Natural killer cell (primary cell): ENCODE measurements around the gene PTPRN2. TPM values are rescaled to one million over a fixed set of nuclear protein-coding genes. Genes with fewer than 3 reads are reported as not detected.

ENCODE experiments used
- ATAC-seq, 3 donors: fragments of 150-1000 bp in 2 of 3; fragments of 200-7000 bp in 1 of 3; cut with Tn5 transposase; 1 replicate in 1 of 3; 2 replicates in 2 of 3; pipeline ENCODE4 v1.10.0; 2021; ENCODE audit warnings: mild to moderate bottlenecking in 2 of 3, moderate library complexity in 2 of 3
- DNase-seq, 2 donors: peaks; one replicate each; pipeline versions ENCODE4 v3.0.0 to v3.0.0-alpha.2; 2013 to 2021; ENCODE audit warnings: mixed read lengths in 1 of 2
- H3K27ac ChIP-seq: one replicate; pipeline ENCODE4 v1.5.1; 2013; ENCODE audit warnings: mild to moderate bottlenecking, low read length
- H3K27me3 ChIP-seq: one replicate; pipeline ENCODE4 v1.6.1; 2013; ENCODE audit warnings: low read length; ENCODE audit not compliant: control insufficient read depth, insufficient read depth
- H3K36me3 ChIP-seq: one replicate; pipeline ENCODE4 v1.6.1; 2013; ENCODE audit warnings: low read length; ENCODE audit not compliant: control insufficient read depth, insufficient read depth
- H3K4me1 ChIP-seq: one replicate; pipeline ENCODE4 v1.6.1; 2013; ENCODE audit warnings: low read length; ENCODE audit not compliant: control insufficient read depth, insufficient read depth
- H3K4me3 ChIP-seq: one replicate; pipeline ENCODE4 v1.5.1; 2013; ENCODE audit warnings: low read length
- H3K9me3 ChIP-seq: one replicate; pipeline ENCODE4 v1.6.1; 2013; ENCODE audit warnings: low read length; ENCODE audit not compliant: control insufficient read depth, insufficient read depth
- H3K27ac Mint-ChIP-seq, 2 donors: one replicate each; pipeline ENCODE4 v1.8.0; 2022; ENCODE audit warnings: mild to moderate bottlenecking in 2 of 2, mixed read lengths in 2 of 2, moderate library complexity in 1 of 2
- H3K27me3 Mint-ChIP-seq, 2 donors: one replicate each; pipeline ENCODE4 v1.8.0; 2022; ENCODE audit warnings: low read depth in 2 of 2, mixed read lengths in 2 of 2
- H3K36me3 Mint-ChIP-seq: one replicate; pipeline ENCODE4 v1.8.0; 2022; ENCODE audit warnings: mixed read lengths
- H3K4me1 Mint-ChIP-seq, 2 donors: one replicate each; pipeline ENCODE4 v1.8.0; 2022; ENCODE audit warnings: mixed read lengths in 2 of 2
- H3K4me3 Mint-ChIP-seq: one replicate; pipeline ENCODE4 v1.8.0; 2022; ENCODE audit warnings: mild to moderate bottlenecking, moderate library complexity, mixed read lengths
- H3K9me3 Mint-ChIP-seq, 2 donors: one replicate each; pipeline ENCODE4 v1.8.0; 2022; ENCODE audit warnings: mixed read lengths in 2 of 2
- CTCF ChIP-seq: fragments of 200-600 bp; IDR thresholded peaks from one replicate; pipeline ENCODE4 v1.8.0; 2022; ENCODE audit warnings: antibody characterized with exemption
- WGBS: methylation state at CpG from one replicate; pipeline ENCODE4 v1.1.7; 2013; ENCODE audit warnings: missing lambda C conversion rate; ENCODE audit not compliant: insufficient coverage; 5-methylcytosine and 5-hydroxymethylcytosine counted together
- intact Hi-C: fragments of 100-400 bp; cut with micrococcal nuclease; formaldehyde crosslinking; loops from one replicate; pipeline ENCODE4 v1.14.2; 2022
- total RNA-seq, 4 donors: library from RNA; stranded (reverse); fragments of 120-200 nt in 1 of 4; gene quantifications; one replicate each; pipeline versions ENCODE4 v1.2.3 to v1.2.4, GENCODE V29; 2013 to 2022

Gene PTPRN2
- total RNA-seq, 3 donors from 2014 or later (not counting 1 experiment from before 2014, with no cell fraction given), result 1.3 to 2.5 (median 1.9) TPM

GRCh38 chr7:158248816-158249215, 338.8 kb downstream of the PTPRN2 start:
- H3K36me3 Mint-ChIP-seq, result no peaks in the 10 kb centered on the region
- no peaks in the 10 kb centered on the region for H3K4me1 Mint-ChIP-seq
- no peak for ATAC-seq
- no peaks in the 10 kb centered on the region for H3K9me3 Mint-ChIP-seq
- H3K4me3 ChIP-seq, result no peak overlapping the region
- H3K27me3 Mint-ChIP-seq, result no peaks in the 10 kb centered on the region
- H3K27ac Mint-ChIP-seq, result no peak overlapping the region
- H3K36me3 ChIP-seq, result no peaks in the 10 kb centered on the region
- no peak for TF ChIP-seq CTCF
- no peaks in the 10 kb centered on the region for H3K27me3 ChIP-seq
- WGBS, result 55% methylated on average over 8 of the region's 10 CpGs
- no peaks in the 10 kb centered on the region for H3K4me1 ChIP-seq
- intact Hi-C loops, result no loop called here
- H3K4me3 Mint-ChIP-seq, result no peak overlapping the region
- peaks cover 10% of the 10 kb centered on the region for H3K9me3 ChIP-seq
- H3K27ac ChIP-seq, result no peak overlapping the region
- no peak for DNase-seq

- Histone ChIP-seq H3K36me3 (no peaks in the 10 kb centered on the region), H3K9me3 (peaks cover 10% of the 10 kb centered on the region), H3K27me3 (no peaks in the 10 kb centered on the region), H3K4me1 (no peaks in the 10 kb centered on the region), H3K4me3 (no peak overlapping the region), H3K27ac (no peak overlapping the region)
- Mint-ChIP-seq H3K4me3 (no peak overlapping the region), H3K27ac (no peak overlapping the region), H3K27me3 (no peaks in the 10 kb centered on the region), H3K9me3 (no peaks in the 10 kb centered on the region), H3K36me3 (no peaks in the 10 kb centered on the region), H3K4me1 (no peaks in the 10 kb centered on the region)
- TF ChIP-seq CTCF, result no peak
- intact Hi-C loops, result no loop called here
- WGBS, result 88% methylated on average over 14 of the region's 14 CpGs
- ATAC-seq, result no peak
- no peak for DNase-seq
Measured at GRCh38 chr7:158247758-158248487, 339.7 kb downstream of the PTPRN2 start.

- H3K9me3 Mint-ChIP-seq, result no peaks in the 10 kb centered on the region
- no peaks in the 10 kb centered on the region for H3K36me3 ChIP-seq
- H3K27me3 ChIP-seq, result no peaks in the 10 kb centered on the region
- WGBS, result 88% methylated on average over 28 of the region's 28 CpGs
- H3K4me1 Mint-ChIP-seq, result no peaks in the 10 kb centered on the region
- H3K27me3 Mint-ChIP-seq, result no peaks in the 10 kb centered on the region
- no peak overlapping the region for H3K4me3 Mint-ChIP-seq
- H3K36me3 Mint-ChIP-seq, result no peaks in the 10 kb centered on the region
- no peak overlapping the region for H3K27ac ChIP-seq
- peaks cover 10% of the 10 kb centered on the region for H3K9me3 ChIP-seq
- ATAC-seq (no peak), DNase-seq (no peak)
- H3K27ac Mint-ChIP-seq, result no peak overlapping the region
- TF ChIP-seq CTCF, result no peak
- no peak overlapping the region for H3K4me3 ChIP-seq
- H3K4me1 ChIP-seq, result no peaks in the 10 kb centered on the region
- intact Hi-C loops, result no loop called here
Measured at GRCh38 chr7:158246960-158247673, 340.5 kb downstream of the PTPRN2 start.
